C4-2B (cell line): ENCODE measurements around the gene PTCH2.

Experiments used
- H3K27ac ChIP-seq: fragments of 450-650 bp; 2 replicates; pipeline ENCODE4 v1.5.1; 2017
- CTCF ChIP-seq: fragments of 450-650 bp; conservative IDR thresholded peaks from 2 replicates; pipeline ENCODE4 v1.5.1; 2017; ENCODE audit warnings: mild to moderate bottlenecking
- ZFX ChIP-seq: fragments of 450-650 bp; IDR thresholded peaks from 2 replicates; pipeline ENCODE4 v1.6.1; 2017

Gene PTCH2, protein sequence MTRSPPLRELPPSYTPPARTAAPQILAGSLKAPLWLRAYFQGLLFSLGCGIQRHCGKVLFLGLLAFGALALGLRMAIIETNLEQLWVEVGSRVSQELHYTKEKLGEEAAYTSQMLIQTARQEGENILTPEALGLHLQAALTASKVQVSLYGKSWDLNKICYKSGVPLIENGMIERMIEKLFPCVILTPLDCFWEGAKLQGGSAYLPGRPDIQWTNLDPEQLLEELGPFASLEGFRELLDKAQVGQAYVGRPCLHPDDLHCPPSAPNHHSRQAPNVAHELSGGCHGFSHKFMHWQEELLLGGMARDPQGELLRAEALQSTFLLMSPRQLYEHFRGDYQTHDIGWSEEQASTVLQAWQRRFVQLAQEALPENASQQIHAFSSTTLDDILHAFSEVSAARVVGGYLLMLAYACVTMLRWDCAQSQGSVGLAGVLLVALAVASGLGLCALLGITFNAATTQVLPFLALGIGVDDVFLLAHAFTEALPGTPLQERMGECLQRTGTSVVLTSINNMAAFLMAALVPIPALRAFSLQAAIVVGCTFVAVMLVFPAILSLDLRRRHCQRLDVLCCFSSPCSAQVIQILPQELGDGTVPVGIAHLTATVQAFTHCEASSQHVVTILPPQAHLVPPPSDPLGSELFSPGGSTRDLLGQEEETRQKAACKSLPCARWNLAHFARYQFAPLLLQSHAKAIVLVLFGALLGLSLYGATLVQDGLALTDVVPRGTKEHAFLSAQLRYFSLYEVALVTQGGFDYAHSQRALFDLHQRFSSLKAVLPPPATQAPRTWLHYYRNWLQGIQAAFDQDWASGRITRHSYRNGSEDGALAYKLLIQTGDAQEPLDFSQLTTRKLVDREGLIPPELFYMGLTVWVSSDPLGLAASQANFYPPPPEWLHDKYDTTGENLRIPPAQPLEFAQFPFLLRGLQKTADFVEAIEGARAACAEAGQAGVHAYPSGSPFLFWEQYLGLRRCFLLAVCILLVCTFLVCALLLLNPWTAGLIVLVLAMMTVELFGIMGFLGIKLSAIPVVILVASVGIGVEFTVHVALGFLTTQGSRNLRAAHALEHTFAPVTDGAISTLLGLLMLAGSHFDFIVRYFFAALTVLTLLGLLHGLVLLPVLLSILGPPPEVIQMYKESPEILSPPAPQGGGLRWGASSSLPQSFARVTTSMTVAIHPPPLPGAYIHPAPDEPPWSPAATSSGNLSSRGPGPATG

DNA sequence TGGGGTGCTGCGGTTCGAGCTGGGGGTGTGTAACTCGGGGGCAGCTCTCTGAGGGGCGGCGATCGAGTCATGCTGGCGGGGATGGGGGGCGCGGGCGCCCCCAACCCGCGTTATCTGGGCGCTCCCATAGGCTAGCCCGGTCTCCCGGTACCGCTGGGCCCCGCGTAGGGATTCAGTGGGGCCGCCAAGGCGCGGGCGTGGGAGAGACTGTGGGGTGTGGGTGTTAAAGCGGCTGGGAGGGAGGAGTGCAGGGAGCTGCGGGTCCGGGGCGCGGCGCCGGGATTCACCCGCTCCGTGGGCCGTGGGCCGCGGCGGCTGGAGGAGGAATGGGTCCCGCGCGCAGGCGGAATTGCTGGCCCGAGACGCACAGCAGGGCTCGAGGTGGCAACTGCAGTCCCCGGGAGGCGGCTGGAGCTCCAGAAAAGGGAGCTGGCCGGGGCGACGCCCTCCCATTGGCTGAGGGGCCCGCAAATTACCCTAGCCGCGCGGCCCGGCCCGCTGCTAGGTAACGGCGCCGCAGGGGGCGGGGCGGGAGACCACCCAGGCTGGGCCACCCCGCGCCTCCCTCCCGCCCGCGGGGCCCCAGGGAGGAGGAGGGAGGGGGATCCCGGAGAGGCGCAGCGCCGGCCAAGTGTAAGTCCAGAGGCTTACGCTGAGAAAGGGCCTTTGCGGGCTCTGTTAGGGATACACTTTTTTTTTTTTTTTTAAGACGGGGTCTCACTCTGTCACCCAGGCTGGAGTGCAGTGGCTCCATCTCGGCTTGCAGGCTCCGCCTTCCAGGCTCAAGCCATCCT is at the start of gene PTCH2:
Gene PTCH2, minus strand, starts transcription at position 392 of the 794 bp plus-strand sequence. Its CDS starts 321 bp downstream, at position 71.
- TF ChIP-seq CTCF (no peak), ZFX (no peak)
- H3K27ac ChIP-seq: no peak within 1 kb of the TSS

DNA sequence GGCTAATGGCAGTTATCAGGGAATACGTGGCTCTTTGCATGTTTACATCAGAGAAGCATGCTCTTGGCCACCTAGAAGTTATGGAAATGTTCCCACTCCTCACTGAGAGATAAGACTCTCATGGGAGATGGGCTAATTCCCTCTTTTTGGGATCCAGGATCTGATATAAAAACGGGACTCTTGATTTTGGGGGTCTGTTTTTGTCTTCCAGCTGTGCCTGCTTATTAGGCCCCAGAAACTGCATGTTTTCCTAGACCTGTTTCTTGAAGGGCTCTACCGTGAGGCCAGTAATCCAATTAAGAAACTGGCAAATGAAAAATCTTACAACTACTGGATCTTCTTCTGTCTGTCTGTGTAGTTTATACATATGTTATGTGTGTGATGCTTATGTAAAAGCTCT is 47.0 kb upstream of the PTCH2 start:
- H3K27ac ChIP-seq: no peak overlapping the region
- no peak for TF ChIP-seq ZFX
- no peak for TF ChIP-seq CTCF

GRCh38 chr1:44885406-44885805 is 42.4 kb upstream of the PTCH2 start:
- TF ChIP-seq CTCF (no peak), ZFX (no peak)
- no peak overlapping the region for H3K27ac ChIP-seq

- no peak overlapping the region for H3K27ac ChIP-seq
- TF ChIP-seq ZFX (no peak), CTCF (no peak)
These were observed 41.7 kb upstream of the PTCH2 start for GRCh38 chr1:44884746-44885145.

DNA sequence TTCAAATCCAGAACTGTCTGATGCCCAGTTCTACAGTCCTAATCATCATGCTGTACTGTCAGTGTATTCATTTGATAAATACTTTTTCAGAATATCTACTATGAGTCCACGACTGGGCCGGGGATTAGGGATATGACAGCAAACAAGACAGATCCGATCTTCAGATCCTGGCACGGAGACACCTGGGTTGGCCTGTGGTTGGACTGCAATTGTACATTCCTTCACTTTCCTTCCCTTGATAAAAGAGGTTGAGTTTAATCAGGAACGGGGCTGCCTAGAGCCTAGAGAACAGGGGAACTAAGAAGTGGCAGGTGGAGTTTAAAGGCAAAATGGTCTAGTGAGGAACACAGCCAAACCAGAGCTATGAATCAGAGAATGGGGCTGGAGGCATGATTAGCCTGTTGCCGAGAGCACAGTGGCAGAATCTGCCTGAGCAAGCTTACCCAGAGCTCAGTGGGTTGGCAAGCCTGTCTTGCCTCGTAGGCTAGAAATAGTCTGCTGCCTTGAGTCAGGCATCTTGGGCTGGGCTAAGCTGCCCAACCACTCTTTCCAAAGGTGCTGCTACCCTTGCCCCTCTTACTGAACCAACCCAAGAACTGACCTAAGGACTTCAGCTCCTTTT is 38.1 kb upstream of the PTCH2 start:
- TF ChIP-seq CTCF (no peak), ZFX (no peak)
- no peak overlapping the region for H3K27ac ChIP-seq

- no peak overlapping the region for H3K27ac ChIP-seq
- TF ChIP-seq CTCF: no peak
- no peak for TF ChIP-seq ZFX
These were observed 31.1 kb upstream of the PTCH2 start for GRCh38 chr1:44874155-44874554.
